NCI-H146 (cell line): ENCODE measurements around the gene KLHL1.

Experiments
- DNase-seq: peaks from one replicate; lab custom pipeline; 2025; lab: John Stamatoyannopoulos, UW

Gene KLHL1

DNA sequence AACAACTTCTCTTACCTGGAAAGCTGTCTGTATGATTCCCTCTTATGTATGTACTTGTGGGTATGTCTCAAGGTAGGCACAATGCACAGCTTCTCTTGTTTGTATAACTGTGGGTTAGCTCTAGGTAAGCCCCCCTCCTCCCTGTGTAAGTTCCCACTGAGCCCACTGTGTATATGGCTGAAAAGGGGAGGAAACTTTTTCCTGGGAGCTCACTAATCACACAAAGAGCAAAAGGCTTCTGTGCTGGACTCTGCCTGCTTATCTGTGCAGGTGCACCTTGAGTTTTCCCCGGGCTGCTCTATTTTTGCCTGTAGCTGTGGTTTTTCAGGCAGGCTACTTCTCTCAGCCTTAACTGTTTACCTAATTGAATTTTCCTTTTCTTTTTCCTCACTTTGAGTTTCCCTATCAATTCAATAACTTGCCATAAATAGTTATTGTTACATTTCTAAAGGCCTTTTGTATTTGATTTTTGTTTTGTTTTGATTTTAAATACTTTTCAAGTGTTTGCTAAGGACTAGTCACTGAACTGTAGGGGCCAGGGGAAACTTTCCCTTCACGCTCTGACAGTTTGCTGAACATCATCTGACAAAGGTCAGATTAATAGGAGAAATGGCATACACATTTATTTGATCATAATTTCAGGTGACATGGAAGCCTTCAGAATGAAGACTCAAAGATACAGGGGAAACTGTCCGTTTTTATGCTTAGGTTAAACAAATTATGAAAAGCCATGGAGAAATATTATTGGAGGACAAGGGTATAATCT lies 424.1 kb downstream of the KLHL1 start:
- DNase-seq, result peak; percentile 75

DNA sequence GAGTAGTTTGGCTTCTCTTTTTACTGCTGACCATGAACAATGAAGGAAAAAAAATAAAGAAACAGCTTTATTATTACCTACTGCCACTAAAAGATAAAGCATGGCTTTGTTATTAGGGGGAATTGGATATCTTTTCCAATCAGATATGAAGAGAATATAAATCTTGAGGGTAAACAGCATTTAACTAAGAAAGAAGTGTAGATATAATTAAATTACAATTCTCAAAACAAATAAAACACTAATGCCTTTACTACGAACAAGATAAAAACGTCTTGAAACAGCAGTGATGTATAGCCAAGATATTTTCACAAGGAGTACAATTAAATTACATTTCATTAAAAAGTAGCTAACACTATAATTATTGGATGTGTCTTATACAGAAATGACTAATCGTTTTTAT lies 426.5 kb downstream of the KLHL1 start:
- DNase-seq, result no peak

DNA sequence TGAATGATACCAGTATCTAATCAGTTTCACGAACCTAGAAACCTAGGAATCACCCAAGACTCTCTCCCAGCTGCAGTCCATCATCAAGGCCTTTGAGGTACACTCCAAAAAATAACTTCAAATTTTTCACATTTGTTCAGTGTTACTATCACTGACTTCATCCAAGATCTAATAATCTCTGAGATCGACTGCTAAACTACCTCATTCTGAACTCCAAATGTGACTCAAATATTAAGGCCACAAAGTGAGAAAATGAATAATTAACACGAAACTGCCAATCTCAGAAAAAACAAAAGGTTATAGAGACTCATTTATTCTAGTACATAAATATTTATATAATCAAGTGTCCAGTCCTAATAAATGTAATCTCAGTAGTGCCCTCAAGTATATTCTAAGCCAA lies 430.9 kb downstream of the KLHL1 start:
- DNase-seq, result no peak

DNA sequence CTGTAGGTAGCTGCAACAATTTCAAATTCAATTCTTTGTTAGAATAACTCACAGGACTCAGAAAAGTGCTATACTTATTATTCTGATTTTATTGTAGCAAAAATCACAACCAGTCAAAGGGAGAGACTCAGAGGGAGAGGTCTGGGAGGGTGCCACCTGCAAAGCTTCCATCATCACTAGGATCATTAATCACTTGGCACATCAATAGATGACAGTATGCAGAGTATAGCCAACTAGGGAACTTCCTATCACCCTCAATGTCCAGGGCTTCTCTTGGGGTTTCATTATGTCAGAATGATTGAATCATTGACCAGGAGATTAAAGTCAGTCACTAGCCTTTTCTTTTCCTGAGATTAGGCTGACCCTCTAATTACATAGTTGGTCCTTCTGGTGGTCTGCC lies 432.0 kb downstream of the KLHL1 start:
- no peak for DNase-seq

DNA sequence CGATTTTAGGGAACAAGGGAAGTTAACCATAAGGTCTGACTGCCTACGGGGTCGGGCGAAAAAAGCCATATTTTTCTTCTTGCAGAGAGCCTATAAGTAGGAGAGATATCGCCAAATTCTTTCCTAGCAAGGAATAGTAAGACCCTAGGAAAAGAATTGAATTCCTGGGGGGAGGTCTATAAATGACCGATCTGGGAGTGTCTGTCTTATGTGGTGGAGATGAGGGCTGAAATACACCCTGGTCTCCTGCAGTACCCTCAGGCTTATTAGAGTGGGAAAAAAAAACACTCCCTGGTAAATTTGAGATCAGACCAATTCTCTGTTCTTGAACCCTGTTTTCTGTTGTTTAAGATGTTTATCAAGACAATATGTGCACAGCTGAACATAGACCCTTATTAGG lies 448.1 kb downstream of the KLHL1 start:
- DNase-seq, result no peak

DNA sequence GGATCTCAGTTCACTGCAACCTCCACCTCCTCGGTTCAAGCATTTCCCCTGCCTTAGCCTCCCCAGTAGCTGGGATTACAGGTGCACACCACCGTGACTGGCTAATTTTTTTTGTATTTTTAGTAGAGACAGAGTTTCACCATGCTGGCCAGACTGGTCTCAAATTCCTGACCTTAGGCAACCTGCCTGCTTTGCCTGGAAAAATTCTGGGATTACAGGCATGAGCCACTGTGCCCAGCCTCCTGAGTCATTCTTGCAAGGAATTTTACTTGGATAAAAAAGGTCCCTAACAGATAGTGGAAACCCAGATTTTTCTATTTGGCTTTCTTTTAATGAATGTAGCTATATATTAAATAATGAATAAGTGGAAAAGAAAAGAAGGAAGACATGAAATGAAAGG lies 450.6 kb downstream of the KLHL1 start:
- DNase-seq, result no peak

DNA sequence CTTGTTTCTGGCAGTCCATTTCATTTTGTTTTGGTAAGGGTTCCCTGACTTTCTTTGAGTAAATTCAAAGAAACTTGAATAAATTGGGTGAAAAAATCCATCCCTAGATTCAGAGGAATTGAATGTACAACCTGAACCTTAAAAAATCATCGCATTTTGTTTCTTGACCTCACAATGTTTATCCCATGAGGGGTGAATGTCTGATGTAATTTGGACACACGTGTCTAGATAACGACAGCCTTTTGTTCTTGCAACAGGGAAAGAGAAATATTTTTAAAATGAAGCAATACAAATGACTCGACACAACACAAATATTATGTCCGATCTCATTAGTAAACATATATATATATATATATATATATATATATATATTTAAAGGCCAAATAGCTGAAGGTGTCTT lies 453.9 kb downstream of the KLHL1 start:
- DNase-seq, result no peak
